T47D (cell line): Measurements from ENCODE around the gene PARD3.
A peak's percentile ranks its signal among the peaks of the same experiment; 100 is the strongest.

Experiments
- DNase-seq, 2 experiments: peaks; one replicate each; pipeline versions ENCODE4 v3.0.0 to v3.0.0-alpha.2; 2011 to 2012; ENCODE audit warnings: low read depth in 1 of 2, low spot score in 1 of 2
- JUND ChIP-seq: IDR thresholded peaks from 2 replicates; pipeline ENCODE4 v1.6.1; 2012; ENCODE audit warnings: low read depth
- in situ Hi-C: cut with HindIII; loops from 2 replicates; pipeline ENCODE4 v1.10.0; 2016; ENCODE audit warnings: low sequenced_read_pairs, low pct_unique_long_range_greater_than_20kb

The PARD3 gene

GRCh38 chr10:34121125-34121753, 693.9 kb downstream of the PARD3 start:
- no peak for TF ChIP-seq JUND
- in situ Hi-C loops: no loop called here
- no peak for DNase-seq

GRCh38 chr10:34119456-34119855, 695.6 kb downstream of the PARD3 start:
- DNase-seq: no peak
- in situ Hi-C loops: no loop called here
- TF ChIP-seq JUND: no peak

GRCh38 chr10:34116681-34117271, 698.3 kb downstream of the PARD3 start:
- no peak for TF ChIP-seq JUND
- in situ Hi-C loops: no loop called here
- DNase-seq: no peak

GRCh38 chr10:34116220-34116641, 698.9 kb downstream of the PARD3 start:
- no peak for DNase-seq
- TF ChIP-seq JUND: no peak
- in situ Hi-C loops: no loop called here

- in situ Hi-C loops: no loop called here
- TF ChIP-seq JUND: no peak
- no peak for DNase-seq
These were observed 700.2 kb downstream of the PARD3 start for GRCh38 chr10:34114914-34115313.

- no peak for TF ChIP-seq JUND
- peak in 1 of 2 experiments; percentile 2 for DNase-seq
- in situ Hi-C loops: no loop called here
These were observed 701.4 kb downstream of the PARD3 start for GRCh38 chr10:34113504-34114225.

- in situ Hi-C loops: no loop called here
- DNase-seq: no peak
- no peak for TF ChIP-seq JUND
These were observed 702.8 kb downstream of the PARD3 start for GRCh38 chr10:34112171-34112782.

GRCh38 chr10:34111179-34111578, 703.9 kb downstream of the PARD3 start:
- no peak for DNase-seq
- in situ Hi-C loops: no loop called here
- TF ChIP-seq JUND: no peak

- DNase-seq: no peak
- in situ Hi-C loops: no loop called here
- no peak for TF ChIP-seq JUND
These were observed 705.0 kb downstream of the PARD3 start for GRCh38 chr10:34109952-34110702.

- no peak for TF ChIP-seq JUND
- in situ Hi-C loops: no loop called here
- no peak for DNase-seq
These were observed 705.6 kb downstream of the PARD3 start for GRCh38 chr10:34109495-34109894.

GRCh38 chr10:34107626-34108516, 707.2 kb downstream of the PARD3 start:
- DNase-seq: no peak
- in situ Hi-C loops: no loop called here
- no peak for TF ChIP-seq JUND
